Hepatocyte (in vitro differentiated cells): Measurements from ENCODE around the gene TMPRSS5. TPM values are rescaled to one million over a fixed set of nuclear protein-coding genes. Genes with fewer than 3 reads are reported as not detected.

Experiments used
- DNase-seq: peaks from one replicate; pipeline ENCODE4 v3.0.0-alpha.2; 2016; ENCODE audit warnings: low spot score
- H2AFZ ChIP-seq: fragments of 200-600 bp; sonication (generic); 2 replicates; pipeline ENCODE4 v1.6.0; 2016; ENCODE audit warnings: antibody characterized with exemption, mild to moderate bottlenecking
- H3K27ac ChIP-seq: fragments of 200-600 bp; sonication (generic); 2 replicates; pipeline ENCODE4 v1.5.1; 2016; ENCODE audit warnings: mild to moderate bottlenecking
- H3K27me3 ChIP-seq: fragments of 200-600 bp; sonication (generic); 2 replicates; pipeline ENCODE4 v1.6.1; 2016
- H3K36me3 ChIP-seq: fragments of 200-600 bp; sonication (generic); replicated peaks from 2 replicates; pipeline ENCODE4 v1.5.1; 2016; ENCODE audit warnings: low read depth; ENCODE audit not compliant: insufficient read depth
- H3K4me1 ChIP-seq: fragments of 200-600 bp; sonication (generic); 2 replicates; pipeline ENCODE4 v1.5.1; 2016; ENCODE audit warnings: mild to moderate bottlenecking, moderate library complexity; ENCODE audit not compliant: insufficient read depth
- H3K4me2 ChIP-seq: fragments of 200-600 bp; sonication (generic); 2 replicates; pipeline ENCODE4 v1.6.0; 2016
- H3K4me3 ChIP-seq: fragments of 200-600 bp; sonication (generic); 2 replicates; pipeline ENCODE4 v1.5.1; 2016; ENCODE audit warnings: mild to moderate bottlenecking
- H3K79me2 ChIP-seq: fragments of 200-600 bp; sonication (generic); 2 replicates; pipeline ENCODE4 v1.6.0; 2017; ENCODE audit warnings: mild to moderate bottlenecking
- H3K9me2 ChIP-seq: fragments of 200-600 bp; sonication (generic); replicated peaks from 2 replicates; pipeline ENCODE4 v1.6.0; 2017; ENCODE audit warnings: mild to moderate bottlenecking; ENCODE audit not compliant: insufficient read depth
- H3K9me3 ChIP-seq: fragments of 200-600 bp; sonication (generic); 2 replicates; pipeline ENCODE4 v1.5.1; 2016; ENCODE audit warnings: low read depth, mild to moderate bottlenecking
- H4K20me1 ChIP-seq: fragments of 200-600 bp; sonication (generic); 2 replicates; pipeline ENCODE4 v1.6.0; 2016; ENCODE audit warnings: mild to moderate bottlenecking; ENCODE audit not compliant: insufficient read depth, poor library complexity, severe bottlenecking
- CTCF ChIP-seq: fragments of 200-600 bp; sonication (generic); IDR thresholded peaks from 2 replicates; pipeline ENCODE4 v1.5.1; 2016; ENCODE audit warnings: antibody characterized with exemption, mild to moderate bottlenecking; ENCODE audit not compliant: poor library complexity
- EZH2 ChIP-seq: fragments of 200-600 bp; sonication (generic); IDR thresholded peaks from 2 replicates; pipeline ENCODE4 v1.6.1; 2016; ENCODE audit warnings: antibody characterized with exemption, mild to moderate bottlenecking, borderline replicate concordance
- EZH2phosphoT487 ChIP-seq: fragments of 200-600 bp; sonication (generic); IDR thresholded peaks from one replicate; pipeline ENCODE4 v1.6.1; 2018; ENCODE audit warnings: antibody characterized with exemption, mild to moderate bottlenecking, low read depth, moderate library complexity; ENCODE audit not compliant: unreplicated experiment, severe bottlenecking
- WGBS: methylation state at CpG from one replicate; pipeline ENCODE4 v1.1.6; 2016; ENCODE audit warnings: low lambda C conversion rate; ENCODE audit errors: missing lambda C conversion rate; 5-methylcytosine and 5-hydroxymethylcytosine counted together
- polyA plus RNA-seq: library from polyadenylated mRNA; unstranded; fragments of >200 nt; fragmentation: Nextera tagmentation; extraction: Ambion mirVana; gene quantifications from 2 replicates; pipeline ENCODE4 v1.2.1, GENCODE V29; 2016
- total RNA-seq: library from RNA; depleted of rRNA; stranded (reverse); fragments of >200 nt; gene quantifications from 2 replicates; pipeline ENCODE4 v1.2.3, GENCODE V29; 2014

Gene TMPRSS5
- total and polyA plus RNA-seq, 2 experiments from 2014 or later, result 0.20 to 0.63 TPM

- H3K9me3 ChIP-seq, result no peaks in the 10 kb centered on the region
- H3K9me2 ChIP-seq, result no peaks in the 10 kb centered on the region
- H3K4me1 ChIP-seq, result no peaks in the 10 kb centered on the region
- no peaks in the 10 kb centered on the region for H3K27me3 ChIP-seq
- H3K79me2 ChIP-seq, result no peaks in the 10 kb centered on the region
- no peak overlapping the region for H3K4me3 ChIP-seq
- 87% methylated on average over 7 of the region's 7 CpGs for WGBS
- H3K27ac ChIP-seq, result no peak overlapping the region
- TF ChIP-seq CTCF (no peak), EZH2phosphoT487 (no peak), EZH2 (no peak)
- no peak for DNase-seq
- no peak overlapping the region for H3K4me2 ChIP-seq
- no peaks in the 10 kb centered on the region for H3K36me3 ChIP-seq
- no peak overlapping the region for H2AFZ ChIP-seq
- no peaks in the 10 kb centered on the region for H4K20me1 ChIP-seq
Measured at GRCh38 chr11:113643006-113643585, 63.0 kb downstream of the TMPRSS5 start.

DNA sequence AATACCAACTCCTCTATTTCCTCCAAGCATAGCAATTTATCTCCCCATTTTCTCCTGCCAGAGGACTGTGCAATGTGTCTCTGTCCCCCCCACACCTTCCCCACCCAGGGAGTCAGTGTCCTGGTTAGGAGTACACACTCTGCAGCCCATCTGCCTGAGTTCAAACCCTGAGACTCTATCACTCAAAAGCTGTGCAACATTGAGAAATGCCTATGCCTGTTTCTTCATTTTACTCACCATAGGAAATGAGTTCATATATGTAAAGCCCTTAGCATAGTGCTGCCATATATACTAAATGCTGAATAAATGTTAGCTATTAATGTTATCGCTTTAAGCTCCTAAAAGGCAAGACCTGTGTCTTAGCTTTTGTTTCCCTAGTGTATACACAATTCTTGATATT, 64.0 kb downstream of the TMPRSS5 start:
- H3K4me3 ChIP-seq, result no peak overlapping the region
- no peaks in the 10 kb centered on the region for H3K9me2 ChIP-seq
- no peak overlapping the region for H2AFZ ChIP-seq
- H3K27ac ChIP-seq, result no peak overlapping the region
- no peak for DNase-seq
- TF ChIP-seq CTCF (no peak), EZH2phosphoT487 (no peak), EZH2 (no peak)
- H3K27me3 ChIP-seq, result no peaks in the 10 kb centered on the region
- no peaks in the 10 kb centered on the region for H3K36me3 ChIP-seq
- no peaks in the 10 kb centered on the region for H3K4me1 ChIP-seq
- H3K9me3 ChIP-seq, result no peaks in the 10 kb centered on the region
- H3K4me2 ChIP-seq, result no peak overlapping the region
- H4K20me1 ChIP-seq, result no peaks in the 10 kb centered on the region
- 100% methylated on average over 1 of the region's 1 CpG for WGBS
- no peaks in the 10 kb centered on the region for H3K79me2 ChIP-seq

DNA sequence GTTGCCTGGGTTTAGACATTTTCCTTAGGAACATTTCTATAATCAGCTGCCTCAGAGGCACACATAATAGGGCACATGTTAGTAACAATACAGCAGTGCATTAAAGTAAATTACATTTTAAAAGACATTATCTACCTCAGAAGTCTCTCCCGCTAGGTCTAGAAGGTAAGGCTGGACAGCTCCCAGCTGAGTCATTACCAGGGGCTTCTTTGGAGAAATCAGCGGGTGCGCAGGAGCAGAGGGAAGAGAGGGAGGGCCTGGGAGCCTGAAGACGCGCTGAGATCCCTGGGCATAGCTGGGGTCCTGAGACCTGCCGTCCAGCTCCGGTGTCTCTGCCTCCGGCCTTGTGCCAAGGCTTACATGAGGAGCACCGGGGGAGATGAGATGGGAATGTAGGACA, 67.7 kb downstream of the TMPRSS5 start:
- H3K27ac ChIP-seq, result no peak overlapping the region
- no peak for DNase-seq
- H4K20me1 ChIP-seq, result no peaks in the 10 kb centered on the region
- H2AFZ ChIP-seq, result no peak overlapping the region
- no peak for TF ChIP-seq EZH2phosphoT487
- no peak for TF ChIP-seq CTCF
- TF ChIP-seq EZH2, result no peak
- H3K27me3 ChIP-seq, result no peaks in the 10 kb centered on the region
- H3K36me3 ChIP-seq, result no peaks in the 10 kb centered on the region
- no peaks in the 10 kb centered on the region for H3K4me1 ChIP-seq
- no peak overlapping the region for H3K4me2 ChIP-seq
- no peaks in the 10 kb centered on the region for H3K79me2 ChIP-seq
- no peaks in the 10 kb centered on the region for H3K9me2 ChIP-seq
- no peaks in the 10 kb centered on the region for H3K9me3 ChIP-seq
- H3K4me3 ChIP-seq, result no peak overlapping the region
- WGBS, result 88% methylated on average over 9 of the region's 9 CpGs

GRCh38 chr11:113637636-113638035, 68.5 kb downstream of the TMPRSS5 start:
- WGBS, result 88% methylated on average over 1 of the region's 2 CpGs
- no peak overlapping the region for H2AFZ ChIP-seq
- H4K20me1 ChIP-seq, result no peaks in the 10 kb centered on the region
- H3K4me2 ChIP-seq, result no peak overlapping the region
- no peaks in the 10 kb centered on the region for H3K4me1 ChIP-seq
- no peak for TF ChIP-seq EZH2phosphoT487
- TF ChIP-seq CTCF, result no peak
- TF ChIP-seq EZH2, result no peak
- no peaks in the 10 kb centered on the region for H3K27me3 ChIP-seq
- no peak for DNase-seq
- no peaks in the 10 kb centered on the region for H3K36me3 ChIP-seq
- H3K79me2 ChIP-seq, result no peaks in the 10 kb centered on the region
- H3K9me3 ChIP-seq, result no peaks in the 10 kb centered on the region
- H3K27ac ChIP-seq, result no peak overlapping the region
- H3K4me3 ChIP-seq, result no peak overlapping the region
- no peaks in the 10 kb centered on the region for H3K9me2 ChIP-seq
